HG03108 (cell line): ENCODE data around the gene HDAC9.
"Not testable (repeated sequence)": the region's sequence is repeated elsewhere in the genome, so short reads cannot be mapped to it uniquely, and the experiment has no call there.

ENCODE experiments used
- ATAC-seq: cut with Tn5 transposase; IDR thresholded peaks from one replicate; pipeline ENCODE4 v1.9.1; 2021; ENCODE audit warnings: moderate library complexity; ENCODE audit not compliant: unreplicated experiment

Gene HDAC9

GRCh38 chr7:18702071-18702829, 206.7 kb downstream of the HDAC9 start:
- no peak for ATAC-seq

- no peak for ATAC-seq
Measured at GRCh38 chr7:18703685-18704084, 208.1 kb downstream of the HDAC9 start.

- ATAC-seq = no peak
Measured at GRCh38 chr7:18706670-18707069, 211.1 kb downstream of the HDAC9 start.

GRCh38 chr7:18708204-18708603, 212.7 kb downstream of the HDAC9 start:
- no peak for ATAC-seq

GRCh38 chr7:18715988-18716387, 220.4 kb downstream of the HDAC9 start:
- ATAC-seq = no peak

- no peak for ATAC-seq
Measured at GRCh38 chr7:18721429-18721828, 225.9 kb downstream of the HDAC9 start.

GRCh38 chr7:18724318-18724717, 228.8 kb downstream of the HDAC9 start:
- no peak for ATAC-seq

GRCh38 chr7:18727115-18727870, 231.7 kb downstream of the HDAC9 start:
- ATAC-seq = no peak

GRCh38 chr7:18736012-18736411, 240.5 kb downstream of the HDAC9 start:
- ATAC-seq = not testable (repeated sequence)

- no peak for ATAC-seq
Measured at GRCh38 chr7:18740579-18740988, 245.0 kb downstream of the HDAC9 start.

- ATAC-seq = no peak
Measured at GRCh38 chr7:18753972-18754610, 258.5 kb downstream of the HDAC9 start.

- ATAC-seq = no peak
Measured at GRCh38 chr7:18754766-18755165, 259.2 kb downstream of the HDAC9 start.

GRCh38 chr7:18755793-18756192, 260.2 kb downstream of the HDAC9 start:
- ATAC-seq = no peak

GRCh38 chr7:18756378-18757050, 261.0 kb downstream of the HDAC9 start:
- ATAC-seq = no peak

- ATAC-seq = no peak
Measured at GRCh38 chr7:18760046-18760445, 264.5 kb downstream of the HDAC9 start.

GRCh38 chr7:18760631-18761445, 265.3 kb downstream of the HDAC9 start:
- no peak for ATAC-seq

- no peak for ATAC-seq
Measured at GRCh38 chr7:18762189-18762588, 266.6 kb downstream of the HDAC9 start.

- no peak for ATAC-seq
Measured at GRCh38 chr7:18768256-18768655, 272.7 kb downstream of the HDAC9 start.

GRCh38 chr7:18770154-18770811, 274.7 kb downstream of the HDAC9 start:
- ATAC-seq = no peak

- ATAC-seq = no peak
Measured at GRCh38 chr7:18770822-18771221, 275.3 kb downstream of the HDAC9 start.
